Vagina (tissue), 2 donors: ENCODE measurements around the gene B4GALNT4.
"Not testable (repeated sequence)": the region's sequence is repeated elsewhere in the genome, so short reads cannot be mapped to it uniquely, and the experiment has no call there.

ENCODE experiments used
- CTCF ChIP-seq, 3 experiments: fragments of 450-650 bp in 2 of 3; fragments of 200-600 bp in 1 of 3; sonication (generic) in 1 of 3; IDR thresholded peaks; one replicate each; pipeline ENCODE4 v1.5.1; 2017 to 2019; ENCODE audit warnings: antibody characterized with exemption in 3 of 3, mild to moderate bottlenecking in 2 of 3, moderate library complexity in 2 of 3
- POLR2A ChIP-seq, 2 donors: fragments of 450-650 bp; IDR thresholded peaks; one replicate each; pipeline ENCODE4 v1.6.1; 2017; ENCODE audit warnings: antibody characterized with exemption in 2 of 2, mild to moderate bottlenecking in 2 of 2, moderate library complexity in 2 of 2
- POLR2AphosphoS5 ChIP-seq, 2 donors: sonication (generic); formaldehyde crosslinking; IDR thresholded peaks; one replicate each; pipeline ENCODE4 v1.9.0; 2017; ENCODE audit warnings: antibody characterized with exemption in 2 of 2, mild to moderate bottlenecking in 2 of 2, low read depth in 1 of 2; ENCODE audit not compliant: insufficient read depth in 1 of 2

DNA sequence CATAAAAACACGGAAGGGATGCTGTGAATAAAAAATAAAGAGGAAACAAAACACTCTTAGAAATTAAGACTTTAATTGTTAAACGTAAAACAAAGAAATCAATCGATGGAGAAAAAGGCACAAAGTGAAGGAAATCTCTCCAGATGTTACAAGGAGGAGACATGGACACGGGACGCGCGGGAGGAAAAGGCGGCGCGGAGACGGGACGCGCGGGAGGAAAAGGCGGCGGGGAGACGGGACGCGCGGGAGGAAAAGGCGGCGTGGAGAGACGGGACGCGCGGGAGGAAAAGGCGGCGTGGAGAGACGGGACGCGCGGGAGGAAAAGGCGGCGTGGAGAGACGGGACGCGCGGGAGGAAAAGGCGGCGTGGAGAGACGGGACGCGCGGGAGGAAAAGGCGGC lies 55.5 kb downstream of the B4GALNT4 start:
- TF ChIP-seq CTCF (IDR thresholded peaks at IDR 0.05); POLR2AphosphoS5 (IDR thresholded peaks at IDR 0.05; ENCODE audit: insufficient read depth in 1 of 2, low read depth in 1 of 2); POLR2A (IDR thresholded peaks at IDR 0.05): not testable (repeated sequence)
